ENCODE results near the gene CLEC16A. TPM values are rescaled to one million over a fixed set of nuclear protein-coding genes. Genes with fewer than 3 reads are reported as not detected.

CLEC16A gene
- polyA plus RNA-seq, 1 donor: 27.0 TPM

DNA sequence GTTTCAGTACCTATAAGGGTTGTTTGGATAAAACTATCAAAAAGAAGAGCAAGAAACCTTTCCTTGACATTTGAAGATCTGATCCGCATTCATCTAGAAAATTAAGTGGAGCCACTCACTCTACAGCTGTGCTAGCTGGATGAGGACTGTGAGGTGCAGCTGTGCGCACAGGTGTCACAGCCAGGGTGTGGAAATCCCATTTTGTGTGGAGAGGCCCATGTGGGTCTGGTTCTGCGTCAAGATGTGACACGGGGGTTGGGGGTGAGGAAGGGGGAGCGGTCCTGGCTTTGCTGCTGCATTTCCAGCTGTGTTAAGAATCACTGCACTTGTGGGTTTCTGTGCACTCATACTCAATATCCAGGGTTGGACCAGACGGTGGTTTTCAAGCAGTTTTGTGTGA, 70.7 kb downstream of the CLEC16A start:
- no peak for DNase-seq

DNA sequence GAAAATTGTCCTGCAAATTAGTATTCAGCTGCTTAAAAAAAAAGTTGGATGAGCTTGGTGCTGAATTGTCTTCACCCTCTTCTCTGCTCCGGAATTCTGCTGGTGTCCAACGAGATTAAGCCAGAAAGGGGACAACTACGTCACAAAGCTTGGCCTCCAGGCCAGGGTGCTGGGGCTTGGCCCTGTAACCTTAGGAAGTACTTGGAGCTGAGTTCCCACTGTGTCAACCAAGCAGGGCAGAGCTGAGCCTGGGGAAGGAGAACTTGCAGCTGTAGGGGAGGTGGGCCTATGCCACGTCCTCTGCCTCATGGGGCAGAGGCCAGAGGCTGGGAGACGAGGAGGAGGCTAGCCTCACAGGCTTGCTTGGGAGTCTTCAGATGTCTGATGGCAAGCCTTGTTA, 71.2 kb downstream of the CLEC16A start:
- no peak for DNase-seq

DNA sequence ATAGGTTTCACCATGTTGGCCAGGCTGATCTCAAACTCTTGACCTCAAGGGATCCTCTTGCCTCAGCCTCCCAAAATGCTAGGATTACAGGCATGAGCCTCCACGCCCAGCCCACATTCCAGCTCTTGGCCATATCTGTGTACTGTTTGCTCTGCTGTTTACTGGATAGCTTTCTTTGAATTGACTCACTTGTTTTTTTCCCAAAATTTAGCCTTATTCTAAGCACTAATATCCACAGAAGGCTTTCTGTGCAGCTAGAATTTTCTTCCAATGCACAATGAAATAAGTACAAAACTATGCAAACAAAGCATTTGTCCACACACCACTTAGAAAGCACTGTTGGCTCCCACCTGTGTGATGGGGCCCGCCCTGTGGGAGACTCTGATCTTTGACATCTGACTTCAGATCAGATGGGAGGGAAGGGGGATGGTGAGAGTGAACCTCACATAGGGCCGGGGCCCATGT, 72.2 kb downstream of the CLEC16A start:
- no peak for DNase-seq

DNA sequence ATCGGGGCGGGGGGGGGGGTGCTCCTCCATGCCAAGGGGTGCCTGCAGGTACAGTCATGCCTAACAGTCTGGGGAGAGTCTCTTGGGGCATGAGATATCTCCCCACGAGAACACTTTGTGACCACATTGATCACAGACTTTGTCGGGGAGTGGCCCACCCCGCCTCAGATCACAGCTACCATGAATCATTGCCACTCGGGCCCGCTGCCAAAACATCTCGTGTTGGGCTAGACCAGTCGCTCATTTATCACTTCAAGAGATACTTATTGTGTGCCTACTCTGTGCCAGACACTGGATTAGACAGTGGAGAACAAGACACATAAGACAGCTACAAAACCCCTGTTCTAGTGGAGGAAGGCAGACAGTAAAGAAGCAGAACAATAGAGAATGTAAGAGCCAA, 72.6 kb downstream of the CLEC16A start:
- DNase-seq: no peak

DNA sequence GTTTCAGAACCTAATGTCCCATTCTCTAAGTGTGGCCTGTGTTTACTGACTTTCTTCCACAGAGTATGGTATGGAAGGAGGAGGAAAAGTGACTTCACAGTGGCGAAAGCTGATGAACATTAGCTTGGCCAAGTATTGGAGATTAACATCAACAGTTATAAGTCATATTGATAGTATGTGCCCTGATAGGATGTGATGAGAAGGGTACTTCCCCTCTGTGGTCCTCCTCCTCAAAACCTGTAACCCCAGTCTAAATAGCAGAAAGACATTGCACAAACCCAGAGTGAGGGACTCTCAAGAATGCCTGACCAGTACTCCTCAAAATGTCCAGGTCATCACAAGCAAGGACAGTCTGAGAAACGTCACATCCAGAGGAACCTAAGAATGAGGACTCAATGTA, 73.1 kb downstream of the CLEC16A start:
- DNase-seq: no peak

DNA sequence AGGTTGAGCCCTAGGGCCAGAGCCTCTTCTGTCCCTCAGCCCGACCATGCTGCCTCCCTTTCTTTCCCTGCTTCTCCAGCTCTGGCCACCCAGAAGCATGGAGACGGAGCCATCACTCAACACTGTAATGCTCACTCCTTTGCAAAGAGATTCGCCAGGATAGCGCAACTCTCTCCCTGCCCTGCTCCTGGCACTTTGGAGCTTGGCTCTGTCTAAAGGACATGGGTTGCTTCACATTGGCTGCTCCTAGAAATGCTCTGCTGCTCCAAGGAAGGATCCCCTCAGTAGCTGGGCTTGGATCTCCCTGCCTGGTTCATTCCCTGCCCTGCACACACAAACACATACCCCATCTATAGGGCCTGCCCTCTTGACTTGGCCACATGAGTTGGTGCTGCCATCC, 76.0 kb downstream of the CLEC16A start:
- DNase-seq: no peak

DNA sequence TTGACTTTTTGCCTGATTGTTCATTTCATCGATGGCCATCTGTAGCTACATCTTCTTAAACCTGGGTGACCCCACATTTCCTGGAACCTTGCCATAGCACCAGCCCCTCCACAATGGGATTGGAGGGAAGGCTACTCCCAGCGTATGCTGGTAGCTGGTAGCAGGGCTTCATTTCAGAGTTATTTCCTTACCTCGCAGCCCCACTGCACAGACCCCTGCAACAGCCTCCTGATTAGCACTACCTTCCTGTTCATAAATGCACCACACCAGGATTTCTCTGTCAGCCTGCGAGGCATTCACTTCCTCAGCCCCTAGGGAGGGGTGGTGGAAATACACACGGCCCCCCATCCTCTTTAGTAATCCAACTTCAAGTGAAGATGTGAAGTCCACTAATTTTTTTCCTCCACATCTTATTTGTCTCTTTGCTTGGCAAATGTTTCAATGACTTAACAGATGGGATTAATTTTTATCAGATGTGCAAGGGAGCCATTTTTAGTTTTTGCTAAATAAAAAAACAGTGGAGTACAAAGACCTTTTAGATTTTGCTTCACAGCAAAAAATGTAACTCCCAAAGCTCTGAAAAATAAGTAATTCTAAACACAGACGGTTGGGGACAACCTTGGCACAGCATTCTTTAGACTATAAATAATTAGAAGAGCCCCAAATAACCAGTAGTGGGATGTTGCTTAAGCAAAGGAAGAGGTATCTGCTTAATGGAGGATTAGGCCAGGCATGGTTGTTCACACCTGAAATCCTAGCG, 76.6 kb downstream of the CLEC16A start:
- no peak for DNase-seq

DNA sequence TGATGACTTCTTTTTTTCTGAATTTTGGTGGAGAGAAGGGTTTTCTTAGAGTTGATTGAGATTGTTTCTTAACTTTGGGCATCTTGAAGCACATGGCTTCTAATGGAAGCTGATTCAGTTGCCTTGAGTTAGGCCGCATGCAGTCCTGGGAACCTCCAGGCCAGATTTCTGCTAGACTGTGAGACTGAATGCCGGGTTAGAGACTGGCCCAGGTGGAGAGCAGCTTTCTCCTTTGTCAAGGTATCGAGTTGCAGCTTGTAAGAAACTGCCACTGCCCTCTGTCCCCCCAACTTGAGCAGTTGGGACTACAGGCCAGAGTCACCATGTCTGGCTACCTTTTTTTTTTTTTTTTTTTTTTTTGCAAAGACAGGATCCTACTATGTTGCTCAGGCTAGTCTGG, 77.6 kb downstream of the CLEC16A start:
- DNase-seq: no peak

DNA sequence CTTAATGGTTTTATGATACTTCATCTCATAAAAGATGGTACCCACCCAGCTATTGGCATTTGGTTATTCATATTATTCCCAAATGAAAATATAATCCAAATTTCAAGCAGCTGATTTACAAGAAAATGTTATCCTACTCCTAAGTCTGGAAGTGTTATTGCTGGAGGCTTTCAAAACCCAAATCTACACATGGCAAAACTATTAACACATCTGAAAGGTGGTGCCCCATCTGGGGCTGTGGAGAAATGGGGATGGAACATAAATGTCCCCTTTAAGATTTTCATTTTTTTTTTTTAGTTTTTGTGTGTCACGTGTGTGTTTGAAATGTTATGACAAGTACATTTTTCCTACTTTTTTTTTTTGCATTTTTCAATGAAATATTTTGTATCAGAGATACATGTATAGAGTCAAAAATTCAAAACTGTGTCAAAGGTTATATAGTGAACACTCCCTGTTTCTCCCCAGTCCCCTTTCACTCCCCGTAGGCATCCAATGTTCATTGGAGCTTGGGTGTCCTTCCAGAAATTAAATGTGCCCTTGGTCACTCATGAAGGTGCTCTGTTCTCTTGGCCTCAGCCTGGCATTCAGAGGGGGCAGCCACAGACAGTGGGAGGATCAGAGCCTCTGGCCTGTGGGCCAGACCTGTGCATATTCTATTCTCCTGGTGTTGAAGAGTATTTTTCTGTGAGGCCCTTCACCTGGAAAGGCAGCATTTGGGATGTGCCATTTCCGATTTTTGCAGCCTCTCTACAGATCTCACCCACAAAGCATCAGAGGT, 79.1 kb downstream of the CLEC16A start:
- DNase-seq: no peak

DNA sequence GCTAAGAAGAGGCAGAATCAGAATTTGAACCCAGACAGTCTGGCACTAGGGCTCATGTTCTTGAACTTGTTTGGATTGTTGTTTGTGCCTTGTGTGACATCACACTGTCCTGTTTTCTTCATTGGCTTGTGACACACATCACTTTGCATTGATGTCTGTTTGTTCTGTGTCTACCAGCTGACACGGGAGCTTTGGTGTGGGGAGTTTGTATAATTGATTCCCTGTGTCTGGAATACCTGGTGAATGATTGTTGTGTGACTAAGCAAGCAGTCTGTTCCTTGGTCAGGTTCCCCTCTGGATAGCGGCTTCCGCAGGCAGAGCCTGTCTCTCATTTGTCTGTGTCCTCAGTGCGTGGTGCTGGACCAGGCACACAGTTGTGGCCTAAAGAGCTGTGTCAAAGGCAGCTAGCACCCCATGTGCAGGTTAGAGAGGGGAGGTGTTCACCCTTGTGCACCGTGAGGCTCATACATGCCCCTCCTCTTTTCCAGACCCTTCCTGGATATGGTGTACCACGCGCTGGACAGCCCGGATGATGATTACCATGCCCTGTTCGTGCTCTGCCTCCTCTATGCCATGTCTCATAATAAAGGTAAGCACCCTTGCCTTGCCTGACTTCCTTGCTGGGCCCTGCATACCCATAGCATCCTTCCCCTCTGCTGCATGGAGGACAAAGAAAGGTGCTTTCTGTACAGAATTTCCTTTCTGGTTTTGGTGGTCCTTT, 80.1 kb downstream of the CLEC16A start:
- DNase-seq: no peak

DNA sequence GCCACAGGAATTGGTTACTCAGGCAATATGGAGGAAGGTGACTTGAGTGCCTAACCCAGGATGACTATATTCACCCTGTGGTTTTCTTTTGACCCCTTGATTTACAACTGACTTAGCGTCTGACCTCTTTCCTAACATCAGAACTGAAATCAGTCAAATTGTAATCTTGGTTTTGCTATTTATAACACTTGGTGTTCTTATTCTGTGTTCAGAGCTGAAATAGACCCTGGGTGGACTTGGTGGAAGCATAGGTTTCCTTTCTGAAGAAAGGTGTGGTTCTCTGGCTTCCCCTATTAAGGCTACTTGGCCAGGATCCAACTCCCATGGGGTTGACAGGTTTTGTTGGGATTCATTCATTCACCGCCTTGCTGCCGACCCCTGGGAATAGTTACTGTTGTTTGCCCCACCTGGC, 80.8 kb downstream of the CLEC16A start:
- DNase-seq: no peak

DNA sequence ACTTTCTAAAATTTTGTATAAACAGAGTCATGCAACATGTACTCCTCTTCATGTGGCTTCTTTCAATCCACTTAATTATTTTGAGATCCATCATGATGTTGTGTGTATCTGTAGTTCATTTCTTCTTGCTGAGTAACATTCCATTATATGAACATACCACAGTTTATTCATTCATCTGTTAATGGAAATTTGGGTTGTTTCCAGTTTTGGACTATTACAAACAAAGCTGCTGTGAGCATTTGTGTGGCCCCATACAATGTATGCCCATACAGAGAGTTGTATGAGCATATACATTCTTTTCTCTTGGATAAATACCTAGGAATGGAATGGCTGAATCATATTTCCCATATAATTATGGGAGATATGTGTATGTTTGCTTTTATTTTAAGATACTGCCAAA, 85.6 kb downstream of the CLEC16A start:
- no peak for DNase-seq

DNA sequence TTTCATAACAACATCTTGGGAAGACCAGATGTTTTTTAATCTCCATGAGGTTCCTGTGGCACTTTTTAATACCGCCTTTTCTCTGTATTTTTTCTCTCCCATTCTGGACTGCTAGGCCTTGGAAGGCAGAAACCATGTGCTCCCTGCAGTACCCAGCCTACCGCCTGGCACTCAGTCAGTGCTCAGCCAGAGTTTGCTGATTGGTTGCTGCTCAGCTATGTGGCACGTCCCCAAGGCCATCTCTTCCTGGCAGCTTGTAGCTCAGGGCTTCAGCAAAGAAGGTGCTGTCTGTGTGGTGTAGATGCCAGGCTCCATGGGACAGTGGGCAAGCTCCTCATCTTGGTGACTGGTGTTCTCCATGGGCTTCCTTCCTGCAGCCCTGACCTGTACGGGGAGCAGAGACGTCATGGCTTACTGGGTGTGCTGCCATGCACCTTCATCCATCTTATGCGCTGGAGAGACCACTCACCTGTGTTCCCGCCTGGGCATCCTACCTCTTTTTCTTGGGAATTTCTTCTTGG, 86.7 kb downstream of the CLEC16A start:
- DNase-seq: no peak

DNA sequence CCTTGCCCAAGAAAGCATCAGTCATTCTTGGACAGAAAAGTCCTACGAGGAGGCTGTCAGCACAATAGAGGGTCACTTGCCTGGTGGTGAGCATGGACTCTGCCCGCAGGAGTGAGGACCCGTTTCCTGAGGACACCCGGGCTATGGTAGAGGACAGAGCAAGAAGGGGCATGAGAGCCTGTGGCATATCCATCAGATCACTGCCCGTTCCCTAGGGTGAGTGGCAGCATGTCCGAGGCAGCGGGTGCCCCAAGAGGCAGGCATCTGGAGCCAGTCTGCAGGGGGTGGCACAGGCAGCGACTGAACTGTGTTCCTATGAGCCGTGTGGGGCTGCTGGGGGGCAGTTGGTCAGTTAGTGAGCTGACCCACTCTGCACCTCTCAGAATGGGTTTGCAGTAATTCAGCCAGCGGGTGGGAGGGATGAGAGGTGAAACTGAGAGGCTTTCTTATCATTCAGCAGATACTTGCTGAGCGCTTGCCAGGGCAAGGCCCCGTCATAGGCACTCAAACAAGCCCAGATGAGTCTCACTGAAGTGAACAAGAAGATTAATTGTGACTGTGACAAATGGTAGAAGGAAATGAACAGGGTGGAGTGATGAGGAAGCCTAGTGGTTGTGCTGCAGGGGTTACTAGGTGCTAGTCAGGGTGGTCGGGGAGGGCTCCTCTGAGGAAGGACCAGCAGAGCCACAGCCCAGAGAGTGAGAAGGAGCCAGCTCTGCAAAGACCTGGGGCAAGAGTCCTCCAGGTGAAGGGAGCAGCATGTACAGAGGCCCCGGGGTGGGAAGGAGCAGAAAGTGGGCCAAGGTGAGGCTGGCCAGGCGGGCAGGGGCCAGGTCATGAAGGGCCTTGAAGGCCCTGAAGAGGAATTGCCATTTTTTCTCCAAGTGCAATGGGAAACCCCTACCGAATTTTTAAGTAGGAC, 87.9 kb downstream of the CLEC16A start:
- DNase-seq: no peak

DNA sequence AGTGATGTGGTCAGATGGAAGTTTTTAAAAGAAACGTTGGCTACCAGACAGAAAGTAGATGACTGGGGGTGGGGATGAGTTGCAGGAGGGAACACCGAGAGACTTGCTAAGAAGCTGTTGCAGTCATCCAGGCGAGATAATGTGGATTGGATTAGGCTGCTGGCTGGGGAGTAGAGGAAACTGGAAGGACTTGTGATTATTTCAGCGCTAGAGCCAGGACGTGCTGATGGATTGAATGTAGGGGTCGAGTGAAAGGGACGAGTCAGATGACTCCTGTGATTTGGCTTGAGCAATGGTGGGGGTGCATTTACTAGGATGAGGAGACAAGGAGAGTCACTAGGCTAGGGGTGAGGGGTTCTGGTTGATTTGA, 88.5 kb downstream of the CLEC16A start:
- no peak for DNase-seq

DNA sequence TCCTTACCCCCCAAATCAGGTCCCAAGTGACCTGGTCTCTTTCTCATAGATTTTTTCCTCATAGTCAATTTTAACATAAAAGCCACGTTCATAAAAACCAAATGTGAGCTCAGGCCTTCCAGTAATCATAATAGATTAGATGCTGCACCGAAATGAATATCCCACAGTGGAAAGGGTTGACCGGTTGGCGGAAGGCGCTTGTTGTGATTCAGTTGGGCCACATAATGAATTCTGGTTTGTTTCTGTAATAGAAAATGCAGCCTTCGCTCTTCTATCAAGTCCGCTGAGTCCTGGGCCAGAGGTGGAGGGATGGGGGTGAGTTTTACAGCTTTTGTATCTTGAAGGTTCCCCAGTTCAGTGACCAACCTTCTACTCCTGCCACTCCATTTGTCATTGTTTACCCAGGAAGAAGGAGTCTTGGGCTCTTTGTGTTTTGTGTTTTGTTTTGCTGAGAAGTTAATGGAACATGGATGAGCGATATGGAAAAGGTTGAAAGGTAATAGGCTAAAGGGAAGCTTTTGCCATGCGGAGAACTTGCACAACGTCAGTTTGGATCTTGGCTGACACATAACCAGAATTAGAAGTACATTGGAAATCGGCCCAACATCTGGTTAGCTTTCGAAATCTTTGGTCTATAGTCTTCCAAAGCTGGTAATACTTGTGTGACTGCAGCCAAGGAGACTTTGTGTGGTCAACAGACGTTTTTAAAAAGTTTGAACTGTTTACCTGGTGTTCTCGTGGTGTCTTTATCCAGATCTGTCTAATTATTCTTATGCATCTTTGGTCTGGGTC, 89.5 kb downstream of the CLEC16A start:
- DNase-seq: no peak

DNA sequence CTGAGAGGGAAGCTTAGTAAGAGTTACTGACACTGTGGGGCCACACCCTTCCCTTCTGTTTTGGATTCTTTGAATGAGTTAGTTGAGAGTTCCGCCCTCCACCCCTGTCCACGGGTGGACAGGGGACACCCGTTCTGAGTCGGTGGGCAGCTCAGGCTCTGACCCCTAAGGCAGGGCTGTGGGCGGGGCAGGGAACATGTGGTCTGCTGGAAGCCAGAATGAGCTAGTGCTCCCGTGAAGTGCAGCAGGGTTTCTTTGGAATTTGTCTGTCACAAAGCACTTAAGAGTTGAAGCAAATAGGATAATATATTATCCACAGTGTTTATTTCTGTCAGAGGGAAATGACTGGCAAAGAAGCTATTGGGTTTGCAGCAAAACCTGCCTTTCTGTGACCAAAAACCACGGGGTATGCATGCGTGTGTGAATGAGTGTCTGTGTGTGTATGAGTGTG, 90.1 kb downstream of the CLEC16A start:
- DNase-seq: no peak

DNA sequence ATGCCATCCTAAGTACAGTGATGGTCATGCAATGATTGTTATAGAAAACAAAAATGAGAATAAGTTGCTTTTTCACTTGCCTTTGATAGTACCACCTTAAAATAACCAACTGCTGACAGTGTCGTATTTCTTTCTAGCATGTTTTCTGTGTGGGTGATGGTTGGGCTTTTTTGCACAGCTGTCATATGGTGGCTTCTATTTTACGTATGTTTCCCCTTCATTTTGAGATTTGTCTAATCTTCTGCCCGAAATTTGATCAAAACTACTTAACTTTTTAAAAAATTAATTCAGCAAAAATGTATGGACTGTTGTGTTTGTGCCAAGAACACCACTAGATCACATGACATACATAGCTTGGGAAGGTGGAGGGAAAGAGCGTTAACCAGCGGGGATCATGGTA, 90.7 kb downstream of the CLEC16A start:
- DNase-seq: no peak

DNA sequence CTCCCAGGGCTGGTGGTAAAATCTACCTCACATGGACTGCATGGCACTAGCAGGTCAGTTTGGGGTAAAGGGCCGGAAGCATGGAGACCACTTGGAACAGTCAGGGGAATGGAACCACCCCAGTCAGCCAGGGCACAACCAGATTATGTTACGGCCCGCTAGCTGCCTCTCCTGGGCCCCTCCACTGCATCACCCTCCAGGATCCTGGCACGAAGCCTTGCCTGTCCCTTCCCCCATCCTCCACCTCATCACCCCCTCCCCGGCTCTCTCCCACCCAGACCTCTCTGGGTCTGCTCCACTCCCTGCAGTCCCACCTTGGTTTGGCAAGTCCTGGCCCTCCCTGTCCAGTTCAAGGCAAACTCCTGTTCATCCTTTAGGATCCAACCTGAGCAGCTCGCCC, 91.7 kb downstream of the CLEC16A start:
- DNase-seq: no peak

DNA sequence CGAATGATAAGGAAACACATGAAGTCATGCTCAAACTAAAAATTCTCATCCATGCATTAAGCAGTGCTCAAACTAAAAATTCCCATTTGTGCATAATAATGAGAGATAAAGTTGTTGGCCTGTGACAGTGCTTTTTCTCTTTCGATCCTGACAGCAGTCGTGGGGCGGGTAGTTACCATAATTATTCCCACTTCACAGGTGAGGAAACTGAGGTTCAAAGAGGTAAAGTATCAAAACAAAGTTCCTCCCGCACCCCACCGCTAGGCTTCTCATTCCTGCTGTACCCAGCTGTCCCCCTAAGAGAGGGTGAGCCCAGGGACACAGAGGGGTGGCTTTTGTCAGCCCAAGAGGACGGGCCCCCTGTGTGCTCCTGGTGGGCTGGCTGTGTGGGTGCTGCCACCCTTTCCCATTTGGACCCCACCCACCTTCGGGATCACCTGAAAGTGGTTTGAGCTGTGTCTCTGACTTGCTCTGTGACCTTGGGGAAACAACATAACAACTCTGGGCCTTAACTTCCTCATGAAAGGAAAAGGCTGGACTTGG, 92.6 kb downstream of the CLEC16A start:
- no peak for DNase-seq
